K562 (cell line): Measurements from ENCODE around the gene IL17REL. TPM values are rescaled to one million over a fixed set of nuclear protein-coding genes. Genes with fewer than 3 reads are reported as not detected.

Experiments
- AFF4 ChIP-seq: sonication (generic); formaldehyde crosslinking; IDR thresholded peaks from 2 replicates; pipeline ENCODE4 v1.8.0; 2023; ENCODE audit warnings: mild to moderate bottlenecking, missing genetic modification reagents
- ATF2 ChIP-seq: sonication (generic); formaldehyde crosslinking; IDR thresholded peaks from 2 replicates; pipeline ENCODE4 v1.8.1; 2022; ENCODE audit warnings: missing genetic modification reagents
- CEBPB ChIP-seq: fragments of 450-650 bp; IDR thresholded peaks from 2 replicates; pipeline ENCODE4 v1.6.1; 2016; ENCODE audit warnings: missing genetic modification characterization, missing compliant biosample characterization
- DNMT1 ChIP-seq: fragments of 450-650 bp; IDR thresholded peaks from 2 replicates; pipeline ENCODE4 v1.6.1; 2016; ENCODE audit warnings: antibody characterized with exemption, mild to moderate bottlenecking
- FOXP4 ChIP-seq: sonication (generic); formaldehyde crosslinking; IDR thresholded peaks from 2 replicates; pipeline ENCODE4 v1.8.0; 2022; ENCODE audit warnings: mild to moderate bottlenecking, missing genetic modification reagents, borderline replicate concordance
- HCFC1 ChIP-seq: IDR thresholded peaks from 2 replicates; pipeline ENCODE4 v1.6.1; 2012; ENCODE audit warnings: low read depth, low read length, improper control_type of control experiment
- HDAC6 ChIP-seq: IDR thresholded peaks from 2 replicates; pipeline ENCODE4 v1.6.1; 2012; ENCODE audit warnings: low read depth, mild to moderate bottlenecking, control low read depth, inconsistent platforms, low read length, moderate library complexity
- HDAC8 ChIP-seq: fragments of 450-650 bp; IDR thresholded peaks from 2 replicates; pipeline ENCODE4 v1.6.1; 2016; ENCODE audit warnings: mild to moderate bottlenecking, missing genetic modification characterization, moderate library complexity, missing compliant biosample characterization
- JUNB ChIP-seq: fragments of 450-650 bp; formaldehyde crosslinking; conservative IDR thresholded peaks from 2 replicates; pipeline ENCODE4 v1.4.0; 2020; ENCODE audit warnings: mild to moderate bottlenecking
- KDM1A ChIP-seq, 2 experiments: fragments of 450-650 bp; IDR thresholded peaks; 2 replicates each; pipeline ENCODE4 v1.6.1; 2016; ENCODE audit warnings: mild to moderate bottlenecking in 2 of 2
- LCOR ChIP-seq: sonication (generic); formaldehyde crosslinking; IDR thresholded peaks from 2 replicates; pipeline ENCODE4 v1.8.0; 2022; ENCODE audit warnings: mild to moderate bottlenecking, missing genetic modification reagents
- MTA3 ChIP-seq: fragments of 450-650 bp; formaldehyde crosslinking; IDR thresholded peaks from 2 replicates; pipeline ENCODE4 v1.6.1; 2017; ENCODE audit warnings: mild to moderate bottlenecking, borderline replicate concordance
- NR2C2 ChIP-seq, 2 experiments: fragments of 200-800 bp in 1 of 2; sonication (Bioruptor generic) in 1 of 2; sonication (generic) in 1 of 2; formaldehyde crosslinking in 1 of 2; IDR thresholded peaks; 2 replicates each; pipeline versions ENCODE4 v1.6.1 to v1.8.0; 2016 to 2022; ENCODE audit warnings: mild to moderate bottlenecking in 1 of 2, missing compliant biosample characterization in 1 of 2, missing genetic modification characterization in 1 of 2, missing genetic modification reagents in 1 of 2
- NR3C1 ChIP-seq: sonication (generic); formaldehyde crosslinking; IDR thresholded peaks from 2 replicates; pipeline ENCODE4 v1.8.1; 2022; ENCODE audit warnings: missing genetic modification reagents
- PCBP2 ChIP-seq: fragments of 200-400 bp; formaldehyde crosslinking; IDR thresholded peaks from 2 replicates; pipeline ENCODE4 v1.6.1; 2018; ENCODE audit warnings: low read length, low read depth, mild to moderate bottlenecking, moderate library complexity; ENCODE audit not compliant: poor library complexity, severe bottlenecking
- RBFOX2 ChIP-seq: fragments of 200-400 bp; formaldehyde crosslinking; IDR thresholded peaks from 2 replicates; pipeline ENCODE4 v1.6.1; 2017; ENCODE audit warnings: low read depth, mild to moderate bottlenecking, low read length, moderate library complexity
- SMARCA5 ChIP-seq: fragments of 450-650 bp; IDR thresholded peaks from 2 replicates; pipeline ENCODE4 v1.6.1; 2016
- VEZF1 ChIP-seq: fragments of 200-800 bp; sonication (Bioruptor generic); IDR thresholded peaks from 2 replicates; pipeline ENCODE4 v1.6.1; 2017; ENCODE audit warnings: missing genetic modification characterization, missing compliant biosample characterization
- polyA plus RNA-seq, 8 experiments: library from polyadenylated mRNA; depleted of rRNA in 4 of 8; stranded (reverse) in 5 of 8; unstranded in 3 of 8; fragments of >200 nt; fragmentation: Nextera tagmentation in 2 of 8; fragmentation: Illumina TruSeq in 1 of 8; extraction: Ambion mirVana in 2 of 8; extraction: Trizol in 1 of 8; gene quantifications; 2 replicates each; pipeline versions ENCODE4 v1.2.1 to v1.2.3, GENCODE V29; 2011 to 2014; ENCODE audit warnings: inconsistent platforms in 1 of 8, missing spikeins in 1 of 8
- total RNA-seq, 7 experiments: library from RNA; depleted of rRNA in 6 of 7; stranded (reverse); fragments of >200 nt in 6 of 7; fragmentation: Illumina TruSeq in 2 of 7; extraction: Trizol in 2 of 7; gene quantifications; 2 replicates each; pipeline versions ENCODE4 v1.2.1 to v1.2.3, GENCODE V29; 2011 to 2021; ENCODE audit warnings: low replicate concordance in 1 of 7

Gene IL17REL
- total and polyA plus RNA-seq, 9 of the 15 experiments (the other 6 are each of a cell fraction or from before 2014, with no cell fraction given), result 0.05 to 0.42 (median 0.11) TPM; not detected in 4

- TF ChIP-seq AFF4 (no peak), ATF2 (no peak), NR2C2 (CRISPR knock-in tag; IDR thresholded peaks at IDR 0.05) (no peak), NR2C2 (tag; IDR thresholded peaks at IDR 0.05) (no peak), SMARCA5 (peak; percentile 82; the same call in 1 of the 2 replicates), DNMT1 (0 out of 2 replicates have a peak, but pooled peaks have one; percentile 40), FOXP4 (CRISPR knock-in tag) (no peak), RBFOX2 (no peak; the same call in 1 of the 2 replicates), HDAC6 (peak; percentile 98), CEBPB (no peak), HDAC8 (tag) (no peak), NR3C1 (CRISPR knock-in tag) (no peak), MTA3 (0 out of 2 replicates have a peak, but pooled peaks have one; percentile 34), PCBP2 (no peak), VEZF1 (CRISPR knock-in tag) (peak; percentile 22; the same call in 1 of the 2 replicates), LCOR (no peak), JUNB (CRISPR knock-in tag) (no peak), KDM1A (IDR thresholded peaks at IDR 0.05) (no peak), HCFC1 (no peak)
Observed at GRCh38 chr22:49975543-49976389, 36.8 kb downstream of the IL17REL start (continued).
